HG03442 (cell line): ENCODE data around the gene ZC3H10.
A peak's percentile ranks its signal among the peaks of the same experiment; 100 is the strongest.

Experiments
- ATAC-seq: cut with Tn5 transposase; IDR thresholded peaks from one replicate; pipeline ENCODE4 v1.9.1; 2021; ENCODE audit warnings: mild to moderate bottlenecking, moderate library complexity; ENCODE audit not compliant: unreplicated experiment

Gene ZC3H10

GRCh38 chr12:56126732-56127239 is 8.7 kb downstream of the ZC3H10 start:
- ATAC-seq, result no peak

GRCh38 chr12:56127485-56127887 is 9.4 kb downstream of the ZC3H10 start:
- ATAC-seq, result no peak

GRCh38 chr12:56127888-56128669 is 10.0 kb downstream of the ZC3H10 start, which contains the start of gene ESYT1:
Gene ESYT1 (plus strand): TSS chr12:56128267. CDS start chr12:56128320, 53 bp downstream.
- peak; percentile 90 for ATAC-seq

GRCh38 chr12:56128670-56129205 is 10.7 kb downstream of the ZC3H10 start:
- ATAC-seq, result no peak

GRCh38 chr12:56129206-56129941 is 11.3 kb downstream of the ZC3H10 start:
- no peak for ATAC-seq

GRCh38 chr12:56129942-56130495 is 12.0 kb downstream of the ZC3H10 start:
- no peak for ATAC-seq

GRCh38 chr12:56130876-56131275 is 12.8 kb downstream of the ZC3H10 start:
- no peak for ATAC-seq

- ATAC-seq, result no peak
These were observed 16.8 kb downstream of the ZC3H10 start for GRCh38 chr12:56134897-56135296.

- ATAC-seq, result no peak
These were observed 19.9 kb downstream of the ZC3H10 start for GRCh38 chr12:56137853-56138571.

GRCh38 chr12:56141946-56142784 is 24.1 kb downstream of the ZC3H10 start:
- ATAC-seq, result no peak

GRCh38 chr12:56143217-56143616 is 25.2 kb downstream of the ZC3H10 start:
- no peak for ATAC-seq

GRCh38 chr12:56143870-56144269 is 25.8 kb downstream of the ZC3H10 start:
- no peak for ATAC-seq

GRCh38 chr12:56145217-56145616 is 27.2 kb downstream of the ZC3H10 start:
- no peak for ATAC-seq

- ATAC-seq, result no peak
These were observed 28.7 kb downstream of the ZC3H10 start for GRCh38 chr12:56146492-56147460.

- ATAC-seq, result no peak
These were observed 32.5 kb downstream of the ZC3H10 start for GRCh38 chr12:56150563-56150962.

GRCh38 chr12:56151672-56152131 is 33.6 kb downstream of the ZC3H10 start:
- ATAC-seq, result peak; percentile 58

- ATAC-seq, result peak; percentile 79
These were observed 34.2 kb downstream of the ZC3H10 start, which contains the start of gene MYL6B for GRCh38 chr12:56152132-56152755. Gene MYL6B (plus strand): TSS chr12:56152587. CDS start chr12:56153919, 1,332 bp downstream.
